ENCODE results near the gene PIEZO1.

PIEZO1 gene

GRCh38 chr16:88770461-88771293 lies 14.3 kb downstream of the PIEZO1 start:
- no peak overlapping the region for H3K4me3 ChIP-seq (ENCODE audit: low read depth, low read length)

GRCh38 chr16:88769617-88770460 lies 15.2 kb downstream of the PIEZO1 start:
- H3K4me3 ChIP-seq (ENCODE audit: low read depth, low read length) = no peak overlapping the region

- H3K4me3 ChIP-seq (ENCODE audit: low read depth, low read length) = no peak overlapping the region
Observed at GRCh38 chr16:88768071-88768783, 16.8 kb downstream of the PIEZO1 start.

GRCh38 chr16:88767546-88768070 lies 17.4 kb downstream of the PIEZO1 start:
- H3K4me3 ChIP-seq (ENCODE audit: low read depth, low read length) = no peak overlapping the region

- no peak overlapping the region for H3K4me3 ChIP-seq (ENCODE audit: low read depth, low read length)
Observed at GRCh38 chr16:88766975-88767374, 18.0 kb downstream of the PIEZO1 start.

GRCh38 chr16:88764913-88765349 lies 20.1 kb downstream of the PIEZO1 start:
- no peak overlapping the region for H3K4me3 ChIP-seq (ENCODE audit: low read depth, low read length)

GRCh38 chr16:88764080-88764479 lies 20.9 kb downstream of the PIEZO1 start:
- H3K4me3 ChIP-seq (ENCODE audit: low read depth, low read length) = no peak overlapping the region

GRCh38 chr16:88763502-88764053 lies 21.4 kb downstream of the PIEZO1 start:
- no peak overlapping the region for H3K4me3 ChIP-seq (ENCODE audit: low read depth, low read length)

GRCh38 chr16:88762941-88763340 lies 22.1 kb downstream of the PIEZO1 start:
- H3K4me3 ChIP-seq (ENCODE audit: low read depth, low read length) = no peak overlapping the region

GRCh38 chr16:88762258-88762870 lies 22.7 kb downstream of the PIEZO1 start:
- no peak overlapping the region for H3K4me3 ChIP-seq (ENCODE audit: low read depth, low read length)

GRCh38 chr16:88761830-88762229 lies 23.2 kb downstream of the PIEZO1 start:
- no peak overlapping the region for H3K4me3 ChIP-seq (ENCODE audit: low read depth, low read length)

GRCh38 chr16:88761143-88761534 lies 23.9 kb downstream of the PIEZO1 start:
- H3K4me3 ChIP-seq (ENCODE audit: low read depth, low read length) = no peak overlapping the region

- no peak overlapping the region for H3K4me3 ChIP-seq (ENCODE audit: low read depth, low read length)
Observed at GRCh38 chr16:88760424-88761142, 24.4 kb downstream of the PIEZO1 start.

- H3K4me3 ChIP-seq (ENCODE audit: low read depth, low read length) = no peak overlapping the region
Observed at GRCh38 chr16:88759976-88760350, 25.1 kb downstream of the PIEZO1 start.

GRCh38 chr16:88759245-88759975 lies 25.6 kb downstream of the PIEZO1 start:
- no peak overlapping the region for H3K4me3 ChIP-seq (ENCODE audit: low read depth, low read length)

- H3K4me3 ChIP-seq (ENCODE audit: low read depth, low read length) = no peak overlapping the region
Observed at GRCh38 chr16:88758944-88759244, 26.1 kb downstream of the PIEZO1 start.

- H3K4me3 ChIP-seq (ENCODE audit: low read depth, low read length) = no peak overlapping the region
Observed at GRCh38 chr16:88758227-88758943, 26.6 kb downstream of the PIEZO1 start.

- no peak overlapping the region for H3K4me3 ChIP-seq (ENCODE audit: low read depth, low read length)
Observed at GRCh38 chr16:88755745-88756443, 29.1 kb downstream of the PIEZO1 start.
